ENCODE data around the gene IRF8. TPM values are rescaled to one million over a fixed set of nuclear protein-coding genes. Genes with fewer than 3 reads are reported as not detected.

The IRF8 gene
- total RNA-seq, 1 donor from 2014 or later: not detected

GRCh38 chr16:85931596-85932402, 32.8 kb downstream of the IRF8 start:
- no peaks in the 10 kb centered on the region for H3K4me1 Mint-ChIP-seq (ENCODE audit: low read depth)
- H3K27me3 Mint-ChIP-seq (ENCODE audit: low read depth): peaks cover 64% of the 10 kb centered on the region
- H3K36me3 Mint-ChIP-seq (ENCODE audit: low read depth): no peaks in the 10 kb centered on the region
- no peak overlapping the region for H3K4me3 Mint-ChIP-seq (ENCODE audit: unreplicated experiment)
- H3K27ac Mint-ChIP-seq (ENCODE audit: unreplicated experiment): no peak overlapping the region
- H3K9me3 Mint-ChIP-seq (ENCODE audit: low read depth): no peaks in the 10 kb centered on the region
- TF ChIP-seq CTCF (IDR thresholded peaks at IDR 0.05): no peak
- no peak for DNase-seq (ENCODE audit: low spot score)

- Mint-ChIP-seq H3K4me3 (ENCODE audit: unreplicated experiment) (no peak overlapping the region), H3K27me3 (ENCODE audit: low read depth) (peaks cover 55% of the 10 kb centered on the region), H3K9me3 (ENCODE audit: low read depth) (peaks cover under 1% of the 10 kb centered on the region), H3K4me1 (ENCODE audit: low read depth) (no peaks in the 10 kb centered on the region), H3K27ac (ENCODE audit: unreplicated experiment) (no peak overlapping the region), H3K36me3 (ENCODE audit: low read depth) (no peaks in the 10 kb centered on the region)
- DNase-seq (ENCODE audit: low spot score): peak; percentile 68
- no peak for TF ChIP-seq CTCF (IDR thresholded peaks at IDR 0.05)
These were observed 35.2 kb downstream of the IRF8 start for GRCh38 chr16:85934210-85934609.

GRCh38 chr16:85935391-85935973, 36.5 kb downstream of the IRF8 start:
- Mint-ChIP-seq H3K36me3 (ENCODE audit: low read depth) (no peaks in the 10 kb centered on the region), H3K4me3 (ENCODE audit: unreplicated experiment) (no peak overlapping the region), H3K9me3 (ENCODE audit: low read depth) (peaks cover 10% of the 10 kb centered on the region), H3K27me3 (ENCODE audit: low read depth) (peaks cover 58% of the 10 kb centered on the region), H3K4me1 (ENCODE audit: low read depth) (no peaks in the 10 kb centered on the region), H3K27ac (ENCODE audit: unreplicated experiment) (no peak overlapping the region)
- DNase-seq (ENCODE audit: low spot score): peak; percentile 53
- TF ChIP-seq CTCF (IDR thresholded peaks at IDR 0.05): no peak

GRCh38 chr16:85935974-85936760, 37.2 kb downstream of the IRF8 start:
- TF ChIP-seq CTCF (IDR thresholded peaks at IDR 0.05): no peak
- no peak overlapping the region for H3K4me3 Mint-ChIP-seq (ENCODE audit: unreplicated experiment)
- H3K4me1 Mint-ChIP-seq (ENCODE audit: low read depth): no peaks in the 10 kb centered on the region
- H3K9me3 Mint-ChIP-seq (ENCODE audit: low read depth): peaks cover 10% of the 10 kb centered on the region
- H3K27ac Mint-ChIP-seq (ENCODE audit: unreplicated experiment): no peak overlapping the region
- DNase-seq (ENCODE audit: low spot score): no peak
- H3K36me3 Mint-ChIP-seq (ENCODE audit: low read depth): no peaks in the 10 kb centered on the region
- peaks cover 58% of the 10 kb centered on the region for H3K27me3 Mint-ChIP-seq (ENCODE audit: low read depth)

- DNase-seq (ENCODE audit: low spot score): no peak
These were observed 37.9 kb downstream of the IRF8 start for GRCh38 chr16:85936816-85937215.

More at GRCh38 chr16:85936816-85937215, 37.9 kb downstream of the IRF8 start:
- no peak overlapping the region for H3K4me3 Mint-ChIP-seq (ENCODE audit: unreplicated experiment)
- peaks cover 60% of the 10 kb centered on the region for H3K27me3 Mint-ChIP-seq (ENCODE audit: low read depth)
- peaks cover 10% of the 10 kb centered on the region for H3K9me3 Mint-ChIP-seq (ENCODE audit: low read depth)
- H3K27ac Mint-ChIP-seq (ENCODE audit: unreplicated experiment): no peak overlapping the region
- no peaks in the 10 kb centered on the region for H3K4me1 Mint-ChIP-seq (ENCODE audit: low read depth)
- no peaks in the 10 kb centered on the region for H3K36me3 Mint-ChIP-seq (ENCODE audit: low read depth)
- TF ChIP-seq CTCF (IDR thresholded peaks at IDR 0.05): no peak

Data from chondrocyte (in vitro differentiated cells).